Right lobe of liver (tissue), 4 donors: ENCODE data around the gene NCF2.

ENCODE experiments used
- CTCF ChIP-seq, 4 donors: fragments of 200-600 bp in 3 of 4; fragments of 450-650 bp in 1 of 4; IDR thresholded peaks; one replicate each; pipeline versions ENCODE4 v1.5.1 to v1.8.0; 2016 to 2022; ENCODE audit warnings: antibody characterized with exemption in 4 of 4, mild to moderate bottlenecking in 2 of 4
- POLR2A ChIP-seq: fragments of 450-650 bp; IDR thresholded peaks from one replicate; pipeline ENCODE4 v1.6.1; 2017; ENCODE audit warnings: antibody characterized with exemption, mild to moderate bottlenecking
- donor health status: DM: no; HTN: no; CAD: no.
- donor health status: DM: no; HTN: no; CAD: no.
- donor health status: DM: no; HTN: yes; CAD: no.

- TF ChIP-seq POLR2A: no peak
- TF ChIP-seq CTCF (IDR thresholded peaks at IDR 0.05): no peak
Measured at GRCh38 chr1:183537405-183537804, 52.9 kb downstream of the NCF2 start.
